Natural killer cell (primary cell): ENCODE results near the gene ABI3. TPM values are rescaled to one million over a fixed set of nuclear protein-coding genes. Genes with fewer than 3 reads are reported as not detected.

Experiments used
- ATAC-seq, 3 donors: fragments of 150-1000 bp in 2 of 3; fragments of 200-7000 bp in 1 of 3; cut with Tn5 transposase; 1 replicate in 1 of 3; 2 replicates in 2 of 3; pipeline ENCODE4 v1.10.0; 2021; ENCODE audit warnings: mild to moderate bottlenecking in 2 of 3, moderate library complexity in 2 of 3
- DNase-seq, 2 donors: peaks; one replicate each; pipeline versions ENCODE4 v3.0.0 to v3.0.0-alpha.2; 2013 to 2021; ENCODE audit warnings: mixed read lengths in 1 of 2
- H3K27ac ChIP-seq: one replicate; pipeline ENCODE4 v1.5.1; 2013; ENCODE audit warnings: mild to moderate bottlenecking, low read length
- H3K27me3 ChIP-seq: one replicate; pipeline ENCODE4 v1.6.1; 2013; ENCODE audit warnings: low read length; ENCODE audit not compliant: control insufficient read depth, insufficient read depth
- H3K36me3 ChIP-seq: one replicate; pipeline ENCODE4 v1.6.1; 2013; ENCODE audit warnings: low read length; ENCODE audit not compliant: control insufficient read depth, insufficient read depth
- H3K4me1 ChIP-seq: one replicate; pipeline ENCODE4 v1.6.1; 2013; ENCODE audit warnings: low read length; ENCODE audit not compliant: control insufficient read depth, insufficient read depth
- H3K4me3 ChIP-seq: one replicate; pipeline ENCODE4 v1.5.1; 2013; ENCODE audit warnings: low read length
- H3K9me3 ChIP-seq: one replicate; pipeline ENCODE4 v1.6.1; 2013; ENCODE audit warnings: low read length; ENCODE audit not compliant: control insufficient read depth, insufficient read depth
- H3K27ac Mint-ChIP-seq, 2 donors: one replicate each; pipeline ENCODE4 v1.8.0; 2022; ENCODE audit warnings: mild to moderate bottlenecking in 2 of 2, mixed read lengths in 2 of 2, moderate library complexity in 1 of 2
- H3K27me3 Mint-ChIP-seq, 2 donors: one replicate each; pipeline ENCODE4 v1.8.0; 2022; ENCODE audit warnings: low read depth in 2 of 2, mixed read lengths in 2 of 2
- H3K36me3 Mint-ChIP-seq: one replicate; pipeline ENCODE4 v1.8.0; 2022; ENCODE audit warnings: mixed read lengths
- H3K4me1 Mint-ChIP-seq, 2 donors: one replicate each; pipeline ENCODE4 v1.8.0; 2022; ENCODE audit warnings: mixed read lengths in 2 of 2
- H3K4me3 Mint-ChIP-seq: one replicate; pipeline ENCODE4 v1.8.0; 2022; ENCODE audit warnings: mild to moderate bottlenecking, moderate library complexity, mixed read lengths
- H3K9me3 Mint-ChIP-seq, 2 donors: one replicate each; pipeline ENCODE4 v1.8.0; 2022; ENCODE audit warnings: mixed read lengths in 2 of 2
- CTCF ChIP-seq: fragments of 200-600 bp; IDR thresholded peaks from one replicate; pipeline ENCODE4 v1.8.0; 2022; ENCODE audit warnings: antibody characterized with exemption
- WGBS: methylation state at CpG from one replicate; pipeline ENCODE4 v1.1.7; 2013; ENCODE audit warnings: missing lambda C conversion rate; ENCODE audit not compliant: insufficient coverage; 5-methylcytosine and 5-hydroxymethylcytosine counted together
- intact Hi-C: fragments of 100-400 bp; cut with micrococcal nuclease; formaldehyde crosslinking; loops from one replicate; pipeline ENCODE4 v1.14.2; 2022
- total RNA-seq, 4 donors: library from RNA; stranded (reverse); fragments of 120-200 nt in 1 of 4; gene quantifications; one replicate each; pipeline versions ENCODE4 v1.2.3 to v1.2.4, GENCODE V29; 2013 to 2022

ABI3 gene
- total RNA-seq, 3 donors from 2014 or later (not counting 1 experiment from before 2014, with no cell fraction given): 82.9 to 131 (median 101) TPM

DNA sequence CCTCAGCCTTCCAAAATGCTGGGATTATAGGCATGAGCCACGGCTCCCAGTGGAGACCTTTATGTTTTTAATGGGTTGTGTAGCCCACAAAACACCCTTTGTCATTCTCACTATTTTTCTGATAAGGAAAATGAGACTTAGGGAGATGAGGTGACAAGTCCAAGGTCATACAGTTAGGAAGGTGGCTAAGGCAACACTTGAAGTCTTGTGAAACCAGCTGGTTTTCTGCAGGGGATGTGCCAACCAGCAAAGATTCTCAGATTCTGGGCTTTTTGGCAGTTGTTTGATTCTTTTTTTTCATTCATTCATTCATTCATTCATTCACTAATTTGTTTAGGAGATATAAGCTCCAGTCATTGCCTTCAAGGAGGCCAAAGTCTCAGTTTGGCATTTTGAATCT lies 30.1 kb downstream of the ABI3 start:
- Mint-ChIP-seq H3K4me3 (no peak overlapping the region), H3K36me3 (no peaks in the 10 kb centered on the region), H3K27me3 (peaks cover 0 to 3% of the 10 kb centered on the region in 2 donors), H3K9me3 (no peaks in the 10 kb centered on the region), H3K27ac (no peak overlapping the region), H3K4me1 (no peaks in the 10 kb centered on the region)
- WGBS: no CpG with 5 or more reads among the region's 1 CpG
- no peaks in the 10 kb centered on the region for H3K9me3 ChIP-seq
- H3K4me1 ChIP-seq: no peaks in the 10 kb centered on the region
- no peak for TF ChIP-seq CTCF
- DNase-seq (no peak), ATAC-seq (no peak)
- no peak overlapping the region for H3K4me3 ChIP-seq
- H3K36me3 ChIP-seq: no peaks in the 10 kb centered on the region
- intact Hi-C loops: no loop called here
- H3K27ac ChIP-seq: no peak overlapping the region
- no peaks in the 10 kb centered on the region for H3K27me3 ChIP-seq

DNA sequence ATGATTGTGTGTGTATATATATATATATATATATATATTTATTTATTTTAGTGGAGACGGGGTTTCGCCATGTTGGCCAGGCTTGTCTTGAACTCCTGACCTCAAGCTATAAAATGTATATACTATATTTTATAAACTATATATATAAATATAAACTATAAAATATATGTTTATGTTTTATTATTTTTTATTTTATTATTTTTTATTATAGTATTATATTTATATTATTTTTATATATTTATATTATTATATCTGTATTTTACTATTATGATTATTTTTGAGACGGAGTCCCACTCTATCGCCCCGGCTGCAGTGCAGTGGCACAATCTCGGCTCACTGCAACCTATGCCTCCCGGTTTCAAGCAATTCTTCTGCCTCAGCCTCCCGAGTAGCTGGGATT lies 30.5 kb downstream of the ABI3 start:
- 97% methylated on average over 6 of the region's 8 CpGs for WGBS
- Histone ChIP-seq H3K4me1 (no peaks in the 10 kb centered on the region), H3K9me3 (no peaks in the 10 kb centered on the region), H3K27ac (no peak overlapping the region), H3K36me3 (no peaks in the 10 kb centered on the region), H3K27me3 (no peaks in the 10 kb centered on the region), H3K4me3 (no peak overlapping the region)
- TF ChIP-seq CTCF: no peak
- DNase-seq (no peak), ATAC-seq (no peak)
- Mint-ChIP-seq H3K9me3 (no peaks in the 10 kb centered on the region), H3K27ac (no peak overlapping the region), H3K4me1 (no peaks in the 10 kb centered on the region), H3K36me3 (no peaks in the 10 kb centered on the region), H3K27me3 (peaks cover 0 to 3% of the 10 kb centered on the region in 2 donors), H3K4me3 (no peak overlapping the region)
- intact Hi-C loops: no loop called here

GRCh38 chr17:49241692-49242397 lies 31.3 kb downstream of the ABI3 start:
- H3K27ac Mint-ChIP-seq: no peak overlapping the region
- H3K27me3 Mint-ChIP-seq: peaks cover 0 to 3% of the 10 kb centered on the region in 2 donors
- WGBS: 87% methylated on average over 9 of the region's 9 CpGs
- H3K4me3 Mint-ChIP-seq: no peak overlapping the region
- Histone ChIP-seq H3K27ac (no peak overlapping the region), H3K4me1 (no peaks in the 10 kb centered on the region), H3K36me3 (no peaks in the 10 kb centered on the region), H3K4me3 (no peak overlapping the region), H3K27me3 (no peaks in the 10 kb centered on the region), H3K9me3 (no peaks in the 10 kb centered on the region)
- H3K36me3 Mint-ChIP-seq: no peaks in the 10 kb centered on the region
- ATAC-seq: no peak
- DNase-seq: no peak
- intact Hi-C loops: no loop called here
- no peak for TF ChIP-seq CTCF
- H3K4me1 Mint-ChIP-seq: no peaks in the 10 kb centered on the region
- H3K9me3 Mint-ChIP-seq: no peaks in the 10 kb centered on the region

DNA sequence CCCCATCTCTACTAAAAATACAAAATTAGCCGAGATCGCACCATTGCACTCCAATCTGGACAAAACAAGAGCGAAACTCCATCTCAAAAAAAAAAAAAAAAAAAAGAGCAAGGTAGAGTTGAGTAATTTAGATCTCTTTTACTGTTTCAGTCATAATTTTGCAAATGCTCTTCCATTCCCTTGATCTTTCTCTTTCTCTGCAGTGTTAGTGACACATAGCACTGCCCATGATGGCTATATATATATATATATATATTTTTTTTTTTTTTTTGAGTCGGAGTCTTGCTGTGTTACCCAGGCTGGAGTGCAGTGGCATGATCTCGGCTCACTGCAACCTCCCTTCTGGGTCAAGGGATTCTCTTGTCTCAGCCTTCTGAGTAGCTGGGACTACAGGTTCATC lies 32.3 kb downstream of the ABI3 start:
- H3K27ac Mint-ChIP-seq: no peak overlapping the region
- Histone ChIP-seq H3K27ac (no peak overlapping the region), H3K9me3 (no peaks in the 10 kb centered on the region), H3K4me3 (no peak overlapping the region), H3K36me3 (no peaks in the 10 kb centered on the region), H3K4me1 (no peaks in the 10 kb centered on the region), H3K27me3 (no peaks in the 10 kb centered on the region)
- no peaks in the 10 kb centered on the region for H3K4me1 Mint-ChIP-seq
- no peaks in the 10 kb centered on the region for H3K36me3 Mint-ChIP-seq
- intact Hi-C loops: no loop called here
- TF ChIP-seq CTCF: no peak
- H3K27me3 Mint-ChIP-seq: peaks cover 0 to 5% of the 10 kb centered on the region in 2 donors
- ATAC-seq: no peak
- H3K4me3 Mint-ChIP-seq: no peak overlapping the region
- H3K9me3 Mint-ChIP-seq: no peaks in the 10 kb centered on the region
- WGBS: 90% methylated on average over 2 of the region's 5 CpGs
- no peak for DNase-seq
